Measurements from ENCODE around the gene VPS35. TPM values are rescaled to one million over a fixed set of nuclear protein-coding genes. Genes with fewer than 3 reads are reported as not detected.

The VPS35 gene
- total RNA-seq, 1 experiment from 2014 or later = 86.8 TPM

DNA sequence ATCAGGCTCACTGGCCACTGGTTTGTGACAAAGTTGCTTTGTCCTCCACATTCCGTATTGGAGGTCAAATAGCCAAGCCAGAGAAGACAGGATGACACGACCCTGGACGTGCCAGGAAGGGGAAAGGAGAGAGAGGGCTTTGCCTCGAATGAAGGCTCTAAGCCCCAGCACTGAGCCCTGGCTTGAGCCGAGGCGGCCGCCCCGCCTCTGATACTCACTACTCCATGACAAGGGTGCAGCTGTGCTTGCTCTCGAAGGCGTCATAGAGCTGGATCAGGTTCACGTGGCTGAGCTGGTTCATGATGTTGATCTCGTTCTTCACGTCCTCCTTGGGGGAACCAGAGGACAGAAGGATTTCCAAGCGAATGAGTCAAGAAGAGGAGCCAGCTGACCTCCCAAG lies 39.8 kb upstream of the VPS35 start:
- ATAC-seq (no peak), DNase-seq (ENCODE audit: low read depth, low spot score) (no peak)
- intact Hi-C loops (cut with micrococcal nuclease; ENCODE audit: unreplicated experiment) = no loop called here
- H3K9me3 ChIP-seq (ENCODE audit: control insufficient read depth, insufficient read depth, low read depth, low read length) = no peaks in the 10 kb centered on the region; the same call in 1 of the 2 replicates
- no peaks in the 10 kb centered on the region for H3K4me1 ChIP-seq (ENCODE audit: control insufficient read depth, insufficient read depth, low read length)
- in situ Hi-C loops (cut with HindIII; ENCODE audit: low pct_unique_long_range_greater_than_20kb, low sequenced_read_pairs) = no loop called here
- POLR2A ChIA-PET = no interaction called here
- no TSS peak for BruUV-seq (replicated peaks)
- H3K27me3 ChIP-seq (ENCODE audit: control insufficient read depth, insufficient read depth, low read length) = no peaks in the 10 kb centered on the region
- TF ChIP-seq TCF7L2 (IDR thresholded peaks at IDR 0.05; ENCODE audit: low read depth, low read length) (no peak), POLR2AphosphoS5 (IDR thresholded peaks at IDR 0.05; ENCODE audit: low read depth, low read length) (no peak), SIN3A (IDR thresholded peaks at IDR 0.05; ENCODE audit: borderline replicate concordance, insufficient read depth, low read depth, low read length) (no peak)
- TF ChIP-seq, protein P1, sequence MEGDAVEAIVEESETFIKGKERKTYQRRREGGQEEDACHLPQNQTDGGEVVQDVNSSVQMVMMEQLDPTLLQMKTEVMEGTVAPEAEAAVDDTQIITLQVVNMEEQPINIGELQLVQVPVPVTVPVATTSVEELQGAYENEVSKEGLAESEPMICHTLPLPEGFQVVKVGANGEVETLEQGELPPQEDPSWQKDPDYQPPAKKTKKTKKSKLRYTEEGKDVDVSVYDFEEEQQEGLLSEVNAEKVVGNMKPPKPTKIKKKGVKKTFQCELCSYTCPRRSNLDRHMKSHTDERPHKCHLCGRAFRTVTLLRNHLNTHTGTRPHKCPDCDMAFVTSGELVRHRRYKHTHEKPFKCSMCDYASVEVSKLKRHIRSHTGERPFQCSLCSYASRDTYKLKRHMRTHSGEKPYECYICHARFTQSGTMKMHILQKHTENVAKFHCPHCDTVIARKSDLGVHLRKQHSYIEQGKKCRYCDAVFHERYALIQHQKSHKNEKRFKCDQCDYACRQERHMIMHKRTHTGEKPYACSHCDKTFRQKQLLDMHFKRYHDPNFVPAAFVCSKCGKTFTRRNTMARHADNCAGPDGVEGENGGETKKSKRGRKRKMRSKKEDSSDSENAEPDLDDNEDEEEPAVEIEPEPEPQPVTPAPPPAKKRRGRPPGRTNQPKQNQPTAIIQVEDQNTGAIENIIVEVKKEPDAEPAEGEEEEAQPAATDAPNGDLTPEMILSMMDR (IDR thresholded peaks at IDR 0.05) = no peak
- TF ChIP-seq, protein P2, sequence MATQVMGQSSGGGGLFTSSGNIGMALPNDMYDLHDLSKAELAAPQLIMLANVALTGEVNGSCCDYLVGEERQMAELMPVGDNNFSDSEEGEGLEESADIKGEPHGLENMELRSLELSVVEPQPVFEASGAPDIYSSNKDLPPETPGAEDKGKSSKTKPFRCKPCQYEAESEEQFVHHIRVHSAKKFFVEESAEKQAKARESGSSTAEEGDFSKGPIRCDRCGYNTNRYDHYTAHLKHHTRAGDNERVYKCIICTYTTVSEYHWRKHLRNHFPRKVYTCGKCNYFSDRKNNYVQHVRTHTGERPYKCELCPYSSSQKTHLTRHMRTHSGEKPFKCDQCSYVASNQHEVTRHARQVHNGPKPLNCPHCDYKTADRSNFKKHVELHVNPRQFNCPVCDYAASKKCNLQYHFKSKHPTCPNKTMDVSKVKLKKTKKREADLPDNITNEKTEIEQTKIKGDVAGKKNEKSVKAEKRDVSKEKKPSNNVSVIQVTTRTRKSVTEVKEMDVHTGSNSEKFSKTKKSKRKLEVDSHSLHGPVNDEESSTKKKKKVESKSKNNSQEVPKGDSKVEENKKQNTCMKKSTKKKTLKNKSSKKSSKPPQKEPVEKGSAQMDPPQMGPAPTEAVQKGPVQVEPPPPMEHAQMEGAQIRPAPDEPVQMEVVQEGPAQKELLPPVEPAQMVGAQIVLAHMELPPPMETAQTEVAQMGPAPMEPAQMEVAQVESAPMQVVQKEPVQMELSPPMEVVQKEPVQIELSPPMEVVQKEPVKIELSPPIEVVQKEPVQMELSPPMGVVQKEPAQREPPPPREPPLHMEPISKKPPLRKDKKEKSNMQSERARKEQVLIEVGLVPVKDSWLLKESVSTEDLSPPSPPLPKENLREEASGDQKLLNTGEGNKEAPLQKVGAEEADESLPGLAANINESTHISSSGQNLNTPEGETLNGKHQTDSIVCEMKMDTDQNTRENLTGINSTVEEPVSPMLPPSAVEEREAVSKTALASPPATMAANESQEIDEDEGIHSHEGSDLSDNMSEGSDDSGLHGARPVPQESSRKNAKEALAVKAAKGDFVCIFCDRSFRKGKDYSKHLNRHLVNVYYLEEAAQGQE (IDR thresholded peaks at IDR 0.05; ENCODE audit: insufficient read depth in 1 of 2, low read depth in 2 of 2, low read length in 1 of 2) = no peak
- H3K27ac ChIP-seq (ENCODE audit: low read length) = no peak overlapping the region
- no peak overlapping the region for H3K4me3 ChIP-seq (ENCODE audit: low read depth in 2 of 2, low read length in 2 of 2)
- H3K36me3 ChIP-seq (ENCODE audit: control insufficient read depth, insufficient read depth, low read length) = no peaks in the 10 kb centered on the region
- CTCF ChIA-PET = no interaction called here

DNA sequence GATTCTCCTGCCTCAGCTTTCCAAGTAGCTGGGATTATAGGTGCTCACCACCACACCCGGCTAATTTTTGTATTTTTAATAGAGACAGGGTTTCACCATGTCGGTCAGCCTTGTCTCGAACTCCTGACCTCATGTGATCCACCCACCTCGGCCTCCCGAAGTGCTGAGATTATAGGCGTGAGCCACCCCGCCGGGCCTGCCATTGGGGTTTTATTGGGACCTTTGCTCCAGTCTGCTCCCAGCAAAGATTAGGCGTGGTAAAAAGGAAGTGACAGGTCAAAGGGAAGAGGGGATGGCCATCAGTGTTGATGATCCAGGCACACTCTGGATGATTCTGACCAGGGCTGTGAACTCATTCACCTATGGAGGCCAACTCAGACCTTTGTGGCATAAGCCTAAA lies 38.7 kb upstream of the VPS35 start:
- H3K36me3 ChIP-seq (ENCODE audit: control insufficient read depth, insufficient read depth, low read length) = no peaks in the 10 kb centered on the region

More for the DNA sequence above, 38.7 kb upstream of the VPS35 start:
- ATAC-seq (no peak), DNase-seq (ENCODE audit: low read depth, low spot score) (no peak)
- TF ChIP-seq SIN3A (IDR thresholded peaks at IDR 0.05; ENCODE audit: borderline replicate concordance, insufficient read depth, low read depth, low read length) = no peak
- no peak for TF ChIP-seq POLR2AphosphoS5 (IDR thresholded peaks at IDR 0.05; ENCODE audit: low read depth, low read length)
- TF ChIP-seq, protein P1 (IDR thresholded peaks at IDR 0.05) = no peak
- TF ChIP-seq TCF7L2 (IDR thresholded peaks at IDR 0.05; ENCODE audit: low read depth, low read length) = no peak
- TF ChIP-seq, protein P2 (IDR thresholded peaks at IDR 0.05; ENCODE audit: insufficient read depth in 1 of 2, low read depth in 2 of 2, low read length in 1 of 2) = no peak
- Histone ChIP-seq H3K4me1 (ENCODE audit: control insufficient read depth, insufficient read depth, low read length) (no peaks in the 10 kb centered on the region), H3K27me3 (ENCODE audit: control insufficient read depth, insufficient read depth, low read length) (no peaks in the 10 kb centered on the region), H3K27ac (ENCODE audit: low read length) (no peak overlapping the region), H3K4me3 (ENCODE audit: low read depth in 2 of 2, low read length in 2 of 2) (no peak overlapping the region), H3K9me3 (ENCODE audit: control insufficient read depth, insufficient read depth, low read depth, low read length) (no peaks in the 10 kb centered on the region; the same call in 1 of the 2 replicates)
- POLR2A ChIA-PET = no interaction called here
- intact Hi-C loops (cut with micrococcal nuclease; ENCODE audit: unreplicated experiment) (no loop called here), in situ Hi-C loops (cut with HindIII; ENCODE audit: low pct_unique_long_range_greater_than_20kb, low sequenced_read_pairs) (no loop called here)
- no TSS peak for BruUV-seq (replicated peaks)
- CTCF ChIA-PET = no interaction called here

All from Panc1 (cell line).